Mesothelial cell of epicardium (in vitro differentiated cells): ENCODE results near the gene USB1. TPM values are rescaled to one million over a fixed set of nuclear protein-coding genes. Genes with fewer than 3 reads are reported as not detected.

Source experiments
- DNase-seq, 2 experiments: peaks; one replicate each; pipeline ENCODE4 v3.0.0; 2021; ENCODE audit warnings: low spot score in 2 of 2; ENCODE audit not compliant: unreplicated experiment in 2 of 2
- H3K27ac Mint-ChIP-seq: 2 replicates; pipeline ENCODE4 v1.8.0; 2021; ENCODE audit warnings: mixed read lengths
- H3K27me3 Mint-ChIP-seq: 2 replicates; pipeline ENCODE4 v1.8.0; 2021; ENCODE audit warnings: low read depth, mixed read lengths
- H3K36me3 Mint-ChIP-seq: 2 replicates; pipeline ENCODE4 v1.8.0; 2021; ENCODE audit warnings: mixed read lengths
- H3K4me1 Mint-ChIP-seq: 2 replicates; pipeline ENCODE4 v1.8.0; 2021; ENCODE audit warnings: mixed read lengths
- H3K4me3 Mint-ChIP-seq: 2 replicates; pipeline ENCODE4 v1.8.0; 2021; ENCODE audit warnings: mild to moderate bottlenecking, moderate library complexity, mixed read lengths
- H3K9me3 Mint-ChIP-seq: 2 replicates; pipeline ENCODE4 v1.8.0; 2021; ENCODE audit warnings: mixed read lengths
- CTCF ChIP-seq: fragments of 200-600 bp; sonication (generic); IDR thresholded peaks from one replicate; pipeline ENCODE4 v1.5.0; 2021; ENCODE audit warnings: antibody characterized with exemption; ENCODE audit not compliant: unreplicated experiment
- total RNA-seq: library from RNA; stranded (reverse); gene quantifications from 3 replicates; pipeline ENCODE4 v1.2.1, GENCODE V29; 2021

The USB1 gene
- total RNA-seq, 1 donor from 2014 or later, result 38.3 TPM

DNA sequence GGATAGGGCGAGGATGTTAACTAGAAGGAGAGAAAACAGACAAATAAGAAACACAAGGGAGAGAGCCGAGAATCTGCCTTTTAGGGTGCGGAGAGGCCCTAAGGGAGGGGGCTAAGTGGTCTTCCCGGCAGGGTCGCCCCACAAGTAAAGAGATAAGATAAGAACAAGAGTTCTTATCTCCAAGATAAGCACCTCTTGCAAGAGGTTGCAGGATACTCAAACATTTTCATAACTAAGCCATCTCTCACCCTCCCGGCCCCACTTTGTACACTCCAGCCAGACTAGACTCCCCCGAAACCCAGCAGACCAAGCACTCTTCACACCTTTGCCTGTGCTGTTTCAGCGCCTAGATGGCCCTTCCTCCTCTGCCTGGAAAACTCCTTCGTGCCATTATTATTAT, 15.0 kb upstream of the USB1 start:
- no peak overlapping the region for H3K27ac Mint-ChIP-seq
- TF ChIP-seq CTCF, result no peak
- DNase-seq, result no peak
- H3K36me3 Mint-ChIP-seq, result no peaks in the 10 kb centered on the region
- no peaks in the 10 kb centered on the region for H3K9me3 Mint-ChIP-seq
- peaks cover 10% of the 10 kb centered on the region for H3K4me1 Mint-ChIP-seq
- H3K27me3 Mint-ChIP-seq, result peaks cover 38% of the 10 kb centered on the region
- peak overlapping the region; percentile 82 for H3K4me3 Mint-ChIP-seq

DNA sequence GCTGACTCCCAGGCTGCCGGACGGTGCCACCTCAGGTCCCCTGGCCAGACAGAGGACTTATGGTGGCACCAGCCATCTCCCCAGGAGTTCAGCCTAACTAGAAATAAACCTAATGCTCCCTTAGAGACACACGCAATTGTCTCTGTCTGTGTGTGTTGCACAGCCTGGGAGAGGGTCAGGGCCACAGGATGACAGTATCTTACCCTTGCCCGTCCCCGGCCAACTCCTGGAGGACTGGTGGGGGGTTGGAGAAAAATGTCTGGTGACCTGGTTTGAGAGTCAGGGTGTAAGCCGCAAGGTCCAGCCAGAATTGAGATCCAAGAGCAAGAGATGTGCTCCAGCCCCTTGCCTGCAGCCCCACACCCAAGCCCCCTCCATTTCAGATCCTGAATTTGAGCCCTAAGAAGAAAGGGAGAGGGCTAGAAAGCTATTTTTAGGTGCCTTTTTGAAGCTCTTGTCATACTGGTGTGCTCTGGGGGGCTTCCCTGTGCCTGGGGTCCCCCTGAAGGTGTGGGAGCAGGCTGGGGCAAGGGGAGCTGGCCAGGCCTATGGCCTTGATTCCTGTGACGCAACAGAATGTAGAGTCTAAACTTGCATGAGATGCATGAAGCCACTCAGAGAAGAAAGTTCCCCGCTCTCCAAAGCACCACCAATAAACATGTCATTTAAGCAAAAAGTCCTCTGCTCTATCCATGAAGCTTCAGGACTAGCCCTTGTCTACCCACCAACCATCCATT, 13.6 kb upstream of the USB1 start:
- no peak for TF ChIP-seq CTCF
- Mint-ChIP-seq H3K9me3 (no peaks in the 10 kb centered on the region), H3K4me1 (peaks cover 12% of the 10 kb centered on the region), H3K27me3 (peaks cover 38% of the 10 kb centered on the region), H3K36me3 (no peaks in the 10 kb centered on the region), H3K27ac (no peak overlapping the region), H3K4me3 (no peak overlapping the region)
- no peak for DNase-seq

DNA sequence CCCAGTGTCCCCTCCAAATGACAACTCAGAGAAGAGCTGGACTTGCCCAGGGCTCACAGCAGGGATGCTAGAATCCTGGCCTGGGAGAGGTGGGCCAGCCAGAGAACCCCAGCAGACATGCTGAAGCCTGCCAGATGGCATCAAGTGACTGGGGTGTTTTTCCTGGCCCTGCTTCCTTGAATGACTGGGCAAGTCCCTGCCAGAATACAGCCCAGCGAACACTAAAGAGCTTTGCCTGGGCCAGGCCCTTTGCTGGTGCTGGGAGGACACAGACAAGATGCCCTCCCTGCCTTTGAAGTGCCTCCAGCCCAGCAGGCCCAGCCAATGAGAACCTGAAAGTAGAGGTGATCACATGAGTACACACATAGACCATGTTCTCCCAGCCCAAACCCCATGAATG, 12.3 kb upstream of the USB1 start:
- DNase-seq, result no peak
- Mint-ChIP-seq H3K9me3 (no peaks in the 10 kb centered on the region), H3K27me3 (peaks cover 38% of the 10 kb centered on the region), H3K27ac (no peak overlapping the region), H3K4me3 (no peak overlapping the region), H3K4me1 (peaks cover 20% of the 10 kb centered on the region), H3K36me3 (no peaks in the 10 kb centered on the region)
- TF ChIP-seq CTCF, result no peak

DNA sequence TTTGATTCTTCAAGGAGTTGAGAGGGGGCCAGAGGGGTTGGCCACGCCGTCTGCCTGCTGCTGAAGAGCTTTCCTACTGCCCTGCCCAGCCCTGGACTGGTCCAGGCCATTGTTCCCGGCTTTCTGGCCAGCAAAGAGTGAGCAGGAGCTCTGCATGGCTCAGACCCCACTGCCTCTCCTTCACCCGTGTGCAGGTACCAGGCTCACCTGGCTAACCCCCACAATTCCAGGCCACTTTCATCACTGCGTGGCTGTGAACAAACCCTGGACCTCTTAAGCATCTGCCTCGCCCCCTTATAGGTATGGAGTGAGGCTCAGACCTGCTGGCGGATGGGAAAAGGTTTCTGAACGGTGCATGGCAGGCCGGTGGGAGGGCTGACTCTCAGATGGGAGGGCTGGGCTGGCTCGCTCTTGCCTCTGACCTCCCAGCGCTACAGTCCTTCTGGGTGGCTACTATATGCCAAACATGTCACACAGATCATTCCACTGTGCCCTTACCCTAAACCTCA, 9.6 kb upstream of the USB1 start:
- Mint-ChIP-seq H3K27me3 (peaks cover 14% of the 10 kb centered on the region), H3K36me3 (peaks cover 2% of the 10 kb centered on the region), H3K4me1 (peaks cover 10% of the 10 kb centered on the region), H3K9me3 (no peaks in the 10 kb centered on the region), H3K4me3 (no peak overlapping the region), H3K27ac (no peak overlapping the region)
- DNase-seq, result no peak
- no peak for TF ChIP-seq CTCF

GRCh38 chr16:57992084-57992483, 9.1 kb upstream of the USB1 start:
- Mint-ChIP-seq H3K9me3 (no peaks in the 10 kb centered on the region), H3K27me3 (peaks cover 9% of the 10 kb centered on the region), H3K36me3 (peaks cover 2% of the 10 kb centered on the region), H3K4me3 (no peak overlapping the region), H3K4me1 (peaks cover 10% of the 10 kb centered on the region), H3K27ac (no peak overlapping the region)
- DNase-seq, result no peak
- TF ChIP-seq CTCF, result no peak
